Activated CD8-positive, alpha-beta memory T cell treated with anti-CD3 and anti-CD28 coated beads, Interleukin-2, amount 10 ng/mL, durations not matched to agents 7 days and 5 days (primary cell): ENCODE results near the gene MFSD6. TPM values are rescaled to one million over a fixed set of nuclear protein-coding genes. Genes with fewer than 3 reads are reported as not detected.
"Not testable (repeated sequence)": the region's sequence is repeated elsewhere in the genome, so short reads cannot be mapped to it uniquely, and the experiment has no call there.

ENCODE experiments used
- ATAC-seq: fragments of 150-1000 bp; cut with Tn5 transposase; one replicate; pipeline ENCODE4 v1.10.0; 2021; ENCODE audit warnings: moderate library complexity
- CTCF ChIA-PET: fragments of 350-600 bp; sonication (Branson Sonifier 250); formaldehyde crosslinking; loops from one replicate; lab custom pipeline; 2021; ENCODE audit warnings: antibody characterized with exemption; lab: Charles Lee
- DNase-seq: peaks from one replicate; pipeline ENCODE4 v3.0.0-alpha.2; 2020
- H3K27ac Mint-ChIP-seq: one replicate; pipeline ENCODE4 v1.8.0; 2021; ENCODE audit warnings: mild to moderate bottlenecking, mixed read lengths
- H3K27me3 Mint-ChIP-seq: one replicate; pipeline ENCODE4 v1.8.0; 2021; ENCODE audit warnings: mixed read lengths
- H3K36me3 Mint-ChIP-seq: one replicate; pipeline ENCODE4 v1.8.0; 2021; ENCODE audit warnings: mild to moderate bottlenecking, mixed read lengths
- H3K4me1 Mint-ChIP-seq: one replicate; pipeline ENCODE4 v1.8.0; 2021; ENCODE audit warnings: mixed read lengths
- H3K4me3 Mint-ChIP-seq: one replicate; pipeline ENCODE4 v1.8.0; 2021; ENCODE audit warnings: mild to moderate bottlenecking, moderate library complexity, mixed read lengths
- H3K9me3 Mint-ChIP-seq: one replicate; pipeline ENCODE4 v1.8.0; 2022; ENCODE audit warnings: low read depth, mixed read lengths
- total RNA-seq, 2 experiments: library from RNA; stranded (reverse); gene quantifications; one replicate each; pipeline ENCODE4 v1.2.3, GENCODE V29; 2021

MFSD6 gene
- 10 to 100 TPM; 53.1 to 56.4 TPM for total RNA-seq

- CTCF ChIA-PET, result no interaction called here
- Mint-ChIP-seq H3K36me3 (peaks cover 6% of the 10 kb centered on the region), H3K4me1 (peaks cover 33% of the 10 kb centered on the region), H3K9me3 (no peaks in the 10 kb centered on the region), H3K27ac (peak within 1 kb of the TSS; percentile 88), H3K4me3 (peak within 1 kb of the TSS; percentile 84), H3K27me3 (no peaks in the 10 kb centered on the region)
- ATAC-seq, result peak; percentile 68
- peak; percentile 75 for DNase-seq
Measured at GRCh38 chr2:190407662-190408537, at the start of gene MFSD6. MFSD6 (plus strand) TSS chr2:190408355; CDS start chr2:190436030, 27,675 bp downstream.

DNA sequence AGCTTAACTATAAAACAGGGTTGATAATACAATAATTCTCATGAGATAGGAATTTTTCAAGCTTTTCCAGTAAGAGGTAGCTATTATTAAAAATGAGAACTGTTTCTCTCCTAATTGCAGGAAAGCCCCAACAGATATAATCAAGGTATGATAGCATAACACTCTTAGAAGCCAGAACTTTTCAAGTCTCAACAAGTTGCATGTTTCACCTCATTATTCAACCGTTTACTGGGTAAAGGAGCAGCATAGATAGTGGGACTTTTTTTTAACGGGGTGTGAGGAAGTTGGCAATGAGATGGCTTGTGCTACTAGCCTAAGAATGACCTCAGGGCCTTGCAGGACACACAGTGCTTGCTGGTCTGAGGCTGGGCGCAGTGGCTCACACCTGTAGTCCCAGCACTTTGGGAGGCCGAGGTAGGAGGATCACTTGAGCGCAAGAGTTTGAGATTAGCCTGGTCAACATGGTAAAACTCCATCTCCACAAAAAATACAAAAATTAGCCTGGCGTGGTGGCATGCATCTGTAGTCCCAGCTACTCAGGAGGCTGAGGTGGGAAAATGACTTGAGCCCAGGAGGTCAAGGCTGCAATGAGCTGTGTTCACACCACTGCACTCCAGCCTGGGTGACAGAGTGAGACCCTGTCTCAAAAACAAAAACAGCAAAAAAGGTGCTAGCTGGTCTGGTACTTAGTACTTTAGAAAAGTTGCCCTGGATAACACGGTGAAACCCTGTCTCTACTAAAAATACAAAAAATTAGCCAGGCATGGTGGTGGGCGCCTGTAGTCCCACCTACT, 49.3 kb upstream of the MFSD6 start:
- H3K4me1 Mint-ChIP-seq, result peaks cover 23% of the 10 kb centered on the region
- not testable (repeated sequence) for ATAC-seq, H3K27me3 Mint-ChIP-seq, DNase-seq, H3K9me3 Mint-ChIP-seq, H3K36me3 Mint-ChIP-seq
- peak overlapping the region; percentile 13 for H3K4me3 Mint-ChIP-seq
- CTCF ChIA-PET, result interaction anchor here (1.2 to 2.2 kb wide), 4 partner anchors 9 to 699 kb away, joined by 3 to 13 read pairs (median 3); partner anchors contain the start of gene INPP1
- H3K27ac Mint-ChIP-seq, result peak overlapping the region; percentile 24

GRCh38 chr2:190360561-190360960, 47.6 kb upstream of the MFSD6 start:
- ATAC-seq (no peak), DNase-seq (no peak)
- peaks cover 23% of the 10 kb centered on the region for H3K4me1 Mint-ChIP-seq
- CTCF ChIA-PET, result interaction anchor here (0.8 to 1.5 kb wide), 5 partner anchors 12 to 701 kb away, joined by 3 to 4 read pairs (median 3); partner anchors contain the start of genes HIBCH and INPP1
- H3K9me3 Mint-ChIP-seq, result no peaks in the 10 kb centered on the region
- H3K27me3 Mint-ChIP-seq, result no peaks in the 10 kb centered on the region
- H3K27ac Mint-ChIP-seq, result no peak overlapping the region
- H3K36me3 Mint-ChIP-seq, result peaks cover 7% of the 10 kb centered on the region
- peak overlapping the region; percentile 88 for H3K4me3 Mint-ChIP-seq

GRCh38 chr2:190360965-190361364, 47.2 kb upstream of the MFSD6 start:
- DNase-seq, result no peak
- Mint-ChIP-seq H3K27ac (no peak overlapping the region), H3K27me3 (no peaks in the 10 kb centered on the region), H3K9me3 (no peaks in the 10 kb centered on the region), H3K36me3 (peaks cover 7% of the 10 kb centered on the region), H3K4me3 (no peak overlapping the region), H3K4me1 (peaks cover 23% of the 10 kb centered on the region)
- no peak for ATAC-seq
- CTCF ChIA-PET, result interaction anchor here (0.8 to 1.5 kb wide), 3 partner anchors 18 to 44 kb away, joined by 3 to 4 read pairs (median 3); partner anchors contain the start of genes HIBCH and INPP1

- Mint-ChIP-seq H3K27ac (no peak overlapping the region), H3K4me3 (no peak overlapping the region), H3K9me3 (no peaks in the 10 kb centered on the region), H3K4me1 (peaks cover 23% of the 10 kb centered on the region), H3K36me3 (peaks cover 7% of the 10 kb centered on the region), H3K27me3 (no peaks in the 10 kb centered on the region)
- ATAC-seq (no peak), DNase-seq (no peak)
- CTCF ChIA-PET, result interaction anchor here (1.5 kb wide), 1 partner anchor 45 kb away, joined by 3 read pairs; no protein-coding TSS in a partner anchor
Measured at GRCh38 chr2:190361572-190361971, 46.6 kb upstream of the MFSD6 start.

DNA sequence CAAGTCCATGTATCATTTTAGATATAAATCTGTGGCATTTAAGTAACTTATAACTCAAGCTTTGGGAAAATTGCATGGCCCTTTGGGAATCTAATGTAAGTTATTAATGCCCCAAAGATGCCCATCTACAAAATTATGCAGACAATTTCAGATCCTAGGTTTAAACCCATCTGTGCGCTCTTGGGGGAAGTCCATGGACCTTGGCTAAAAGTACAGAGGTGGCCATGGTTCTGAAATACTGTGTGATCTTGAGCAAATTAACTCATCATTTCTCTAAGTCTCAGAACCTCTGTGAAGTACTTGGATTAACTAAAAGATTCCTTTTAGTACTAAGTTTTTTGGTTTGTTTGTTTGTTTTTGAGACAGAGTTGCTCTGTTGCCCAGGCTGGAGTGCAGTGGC, 45.3 kb upstream of the MFSD6 start:
- Mint-ChIP-seq H3K36me3 (peaks cover 7% of the 10 kb centered on the region), H3K4me1 (peaks cover 23% of the 10 kb centered on the region), H3K27me3 (no peaks in the 10 kb centered on the region), H3K27ac (no peak overlapping the region), H3K4me3 (no peak overlapping the region), H3K9me3 (no peaks in the 10 kb centered on the region)
- DNase-seq (no peak), ATAC-seq (no peak)
- CTCF ChIA-PET, result no interaction called here

DNA sequence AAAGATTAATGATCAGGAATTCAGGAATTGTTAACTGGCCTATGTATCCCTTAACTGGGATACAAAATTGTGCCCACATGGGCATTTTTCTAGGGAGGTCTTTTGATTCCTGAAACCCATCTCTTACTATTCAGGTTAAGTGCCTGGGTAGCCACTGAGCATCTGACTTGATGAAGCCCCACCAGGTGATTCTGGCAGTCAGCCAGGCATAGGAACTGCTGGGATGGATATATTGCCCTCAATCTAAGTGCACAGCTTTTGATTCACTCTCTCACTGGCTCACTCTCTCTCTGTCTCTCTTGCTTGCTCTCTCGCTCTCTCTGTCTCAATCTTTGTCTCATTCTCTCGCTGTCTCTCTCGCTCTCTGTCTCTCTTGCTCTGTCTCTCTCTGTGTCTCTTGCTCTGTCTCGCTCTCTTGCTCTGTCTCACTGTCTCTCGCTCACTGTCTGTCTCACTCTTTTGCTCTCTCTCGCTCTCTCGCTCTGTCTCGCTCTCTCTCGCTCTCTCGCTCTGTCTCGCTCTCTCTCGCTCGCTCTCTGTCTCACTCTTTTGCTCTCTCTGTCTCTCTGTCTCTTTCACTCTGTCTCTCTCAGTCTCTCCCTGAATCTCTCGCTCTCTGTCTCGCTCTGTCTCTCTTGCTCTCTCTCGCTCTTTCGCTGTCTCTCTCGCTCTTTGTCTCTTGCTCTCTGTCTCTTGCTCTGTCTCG, 42.5 kb upstream of the MFSD6 start:
- peaks cover 8% of the 10 kb centered on the region for H3K4me1 Mint-ChIP-seq
- CTCF ChIA-PET, result interaction anchor here (1.5 kb wide), 1 partner anchor 17 kb away, joined by 4 read pairs; no protein-coding TSS in a partner anchor
- DNase-seq, result no peak
- H3K36me3 Mint-ChIP-seq, result peaks cover 15% of the 10 kb centered on the region
- H3K4me3 Mint-ChIP-seq, result no peak overlapping the region
- no peaks in the 10 kb centered on the region for H3K9me3 Mint-ChIP-seq
- H3K27me3 Mint-ChIP-seq, result no peaks in the 10 kb centered on the region
- no peak for ATAC-seq
- no peak overlapping the region for H3K27ac Mint-ChIP-seq

DNA sequence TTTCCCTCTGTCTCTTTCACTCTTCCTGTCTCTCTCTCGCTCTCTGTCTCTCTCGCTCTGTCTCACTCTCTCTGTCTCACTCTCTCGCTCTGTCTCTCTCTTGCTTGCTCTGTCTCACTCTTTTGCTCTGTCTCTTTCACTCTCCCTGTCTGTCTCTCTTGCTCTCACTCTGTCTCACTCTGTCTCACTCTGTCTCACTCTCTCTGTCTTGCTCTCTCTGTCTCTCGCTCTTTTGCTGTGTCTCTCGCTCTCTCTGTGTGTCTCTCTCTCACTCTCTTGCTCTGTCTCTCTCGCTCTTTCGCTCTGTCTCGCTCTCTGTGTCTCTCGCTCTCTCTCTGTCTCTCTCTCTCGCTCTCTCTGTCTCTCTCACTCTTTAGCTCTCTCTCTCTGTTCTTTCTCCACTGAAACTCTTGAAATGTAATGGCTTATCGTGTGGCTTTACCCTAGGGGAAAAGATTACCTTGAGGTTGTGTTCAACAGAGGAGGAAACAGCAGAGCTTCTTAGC, 41.9 kb upstream of the MFSD6 start:
- Mint-ChIP-seq H3K4me1 (peaks cover 5% of the 10 kb centered on the region), H3K36me3 (peaks cover 15% of the 10 kb centered on the region), H3K27me3 (no peaks in the 10 kb centered on the region), H3K27ac (no peak overlapping the region), H3K4me3 (no peak overlapping the region), H3K9me3 (no peaks in the 10 kb centered on the region)
- DNase-seq (no peak), ATAC-seq (no peak)
- CTCF ChIA-PET, result interaction anchor here (1.5 to 1.6 kb wide), 2 partner anchors 16 to 20 kb away, joined by 4 read pairs; no protein-coding TSS in a partner anchor

DNA sequence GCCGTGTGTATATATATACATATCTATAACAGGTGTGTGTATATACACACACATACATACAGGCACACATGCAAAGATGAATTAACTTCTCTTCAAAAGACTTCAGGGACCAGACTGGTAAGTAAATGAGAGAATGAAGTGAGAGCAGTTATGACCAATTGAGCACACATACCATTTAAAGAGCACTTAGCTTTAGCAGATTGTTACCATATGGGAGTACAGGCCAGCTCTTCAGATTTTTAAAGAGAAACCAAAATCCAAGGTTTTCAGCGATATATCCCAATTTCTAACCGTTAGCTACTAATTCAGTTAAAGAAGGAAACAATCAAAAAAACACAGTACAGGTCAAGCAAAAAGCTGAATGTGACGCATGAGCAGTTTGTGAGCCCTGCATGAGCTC, 41.1 kb upstream of the MFSD6 start:
- CTCF ChIA-PET, result interaction anchor here (0.7 to 1.6 kb wide), 5 partner anchors 7 to 20 kb away, joined by 3 to 4 read pairs (median 4); no protein-coding TSS in a partner anchor
- no peak for DNase-seq
- H3K27me3 Mint-ChIP-seq, result no peaks in the 10 kb centered on the region

DNA sequence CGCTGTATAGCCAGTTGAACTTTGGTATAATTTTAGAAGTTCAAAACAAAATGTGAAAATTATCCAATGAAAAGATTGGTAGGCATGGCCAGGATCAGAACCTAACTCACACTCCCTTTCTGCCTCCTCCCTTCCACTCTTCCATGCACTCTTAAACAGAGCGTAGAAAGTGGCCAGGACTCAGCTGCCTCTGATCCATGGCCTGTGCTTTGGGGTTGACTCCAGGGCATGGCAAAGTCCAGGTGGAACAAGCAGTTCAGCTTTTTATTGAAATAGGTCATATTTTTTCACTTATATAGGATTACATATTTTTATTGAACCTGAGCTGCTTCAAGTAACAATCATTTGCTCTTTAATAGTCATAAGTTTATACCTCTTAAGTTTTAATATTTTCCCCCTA, 38.5 kb upstream of the MFSD6 start:
- Mint-ChIP-seq H3K9me3 (no peaks in the 10 kb centered on the region), H3K27ac (no peak overlapping the region), H3K36me3 (peaks cover 9% of the 10 kb centered on the region), H3K4me1 (peaks cover 2% of the 10 kb centered on the region), H3K27me3 (no peaks in the 10 kb centered on the region), H3K4me3 (no peak overlapping the region)
- DNase-seq (no peak), ATAC-seq (no peak)
- CTCF ChIA-PET, result interaction anchor here (1.0 to 1.2 kb wide), 2 partner anchors 281 to 481 kb away, joined by 3 to 5 read pairs; no protein-coding TSS in a partner anchor

More for the DNA sequence above, 41.1 kb upstream of the MFSD6 start:
- ATAC-seq, result no peak
- Mint-ChIP-seq H3K36me3 (peaks cover 13% of the 10 kb centered on the region), H3K4me3 (no peak overlapping the region), H3K27ac (no peak overlapping the region), H3K9me3 (no peaks in the 10 kb centered on the region), H3K4me1 (peaks cover 2% of the 10 kb centered on the region)

DNA sequence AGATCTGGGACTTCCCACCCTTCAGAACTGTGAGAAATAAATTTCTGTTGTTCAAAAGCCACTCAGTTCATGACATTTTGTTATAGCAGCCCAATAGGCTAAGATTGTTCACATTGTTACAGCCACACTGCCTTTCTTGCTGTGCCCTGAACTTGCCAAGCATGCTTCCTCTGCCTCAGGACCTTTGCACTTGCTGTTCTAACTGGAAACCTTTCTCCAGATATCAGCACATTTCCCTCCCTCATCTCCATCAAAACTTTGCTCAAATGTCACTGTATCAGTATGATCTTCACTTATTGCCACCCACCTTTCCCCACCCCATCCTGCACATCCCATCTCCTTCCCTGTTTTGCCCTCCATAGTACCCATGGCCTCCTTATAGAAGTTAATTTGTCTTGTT, 32.1 kb upstream of the MFSD6 start:
- DNase-seq, result no peak
- Mint-ChIP-seq H3K4me3 (no peak overlapping the region), H3K27me3 (no peaks in the 10 kb centered on the region), H3K27ac (no peak overlapping the region), H3K9me3 (no peaks in the 10 kb centered on the region), H3K4me1 (peaks cover 2% of the 10 kb centered on the region), H3K36me3 (no peaks in the 10 kb centered on the region)
- CTCF ChIA-PET, result interaction anchor here (1.1 kb wide), 1 partner anchor 287 kb away, joined by 4 read pairs; no protein-coding TSS in a partner anchor
- ATAC-seq, result no peak

DNA sequence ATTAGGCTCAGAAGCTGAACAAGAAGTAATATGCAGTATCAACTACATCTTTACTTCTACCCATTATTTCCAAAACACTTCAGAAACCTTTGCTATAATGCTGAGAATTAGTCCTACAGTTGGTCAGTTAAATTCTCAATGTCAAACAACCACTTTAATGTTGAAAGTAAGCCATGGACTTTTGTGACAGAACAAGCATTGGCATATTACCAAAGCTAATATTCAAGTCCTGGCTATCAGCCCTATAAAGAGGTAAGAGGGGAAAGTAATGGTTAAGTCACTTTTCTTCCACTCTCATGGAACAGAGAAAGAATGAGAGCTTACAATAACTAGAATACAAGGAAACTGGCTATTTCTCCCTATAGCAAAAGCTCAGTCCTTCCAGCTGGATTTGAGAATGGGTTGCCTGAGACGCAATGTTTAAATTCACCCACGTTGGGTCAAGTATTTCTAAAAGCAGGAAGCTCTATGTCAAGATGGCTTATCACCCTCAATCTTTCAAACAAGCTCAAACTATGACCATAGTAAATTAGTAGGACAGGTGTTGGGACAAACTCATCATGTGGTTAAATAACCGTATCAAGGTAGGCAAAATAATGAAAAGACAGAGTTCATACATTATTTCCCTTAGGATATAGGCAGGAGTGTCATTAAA, 31.4 kb upstream of the MFSD6 start:
- Mint-ChIP-seq H3K36me3 (no peaks in the 10 kb centered on the region), H3K4me3 (no peak overlapping the region), H3K4me1 (peaks cover 2% of the 10 kb centered on the region), H3K27me3 (no peaks in the 10 kb centered on the region), H3K27ac (no peak overlapping the region), H3K9me3 (no peaks in the 10 kb centered on the region)
- ATAC-seq, result no peak
- DNase-seq, result no peak
- CTCF ChIA-PET, result interaction anchor here (1.0 to 1.1 kb wide), 2 partner anchors 33 to 288 kb away, joined by 3 to 4 read pairs; no protein-coding TSS in a partner anchor
